Right renal pelvis (tissue), 4 donors: ENCODE data around the gene ANGPTL2. TPM values are rescaled to one million over a fixed set of nuclear protein-coding genes. Genes with fewer than 3 reads are reported as not detected.

Experiments used
- DNase-seq, 4 donors: peaks; one replicate each; pipeline ENCODE4 v3.0.0-alpha.2; 2013; ENCODE audit warnings: low read depth in 4 of 4, low spot score in 3 of 4, missing footprints in 1 of 4
- polyA plus RNA-seq, 4 donors: library from polyadenylated mRNA; unstranded; fragments of 120-200 nt; gene quantifications; one replicate each; pipeline ENCODE4 v1.2.1, GENCODE V29; 2013; ENCODE audit not compliant: insufficient read length in 4 of 4

Gene ANGPTL2
- polyA plus RNA-seq, 4 donors: 10.4 to 13.8 (median 12.3) TPM

- DNase-seq: no peak
Measured at GRCh38 chr9:127081250-127082185, 40.9 kb downstream of the ANGPTL2 start.

GRCh38 chr9:127079446-127080140 lies 42.8 kb downstream of the ANGPTL2 start:
- no peak for DNase-seq

GRCh38 chr9:127078988-127079387 lies 43.4 kb downstream of the ANGPTL2 start:
- no peak for DNase-seq

- DNase-seq: no peak
Measured at GRCh38 chr9:127078336-127078735, 44.1 kb downstream of the ANGPTL2 start.

GRCh38 chr9:127077644-127077946 lies 44.8 kb downstream of the ANGPTL2 start:
- no peak for DNase-seq

GRCh38 chr9:127076860-127077643 lies 45.4 kb downstream of the ANGPTL2 start:
- no peak for DNase-seq

GRCh38 chr9:127075624-127076372 lies 46.6 kb downstream of the ANGPTL2 start:
- DNase-seq: no peak

- DNase-seq: no peak
Measured at GRCh38 chr9:127074561-127075548, 47.6 kb downstream of the ANGPTL2 start.

GRCh38 chr9:127067603-127068220 lies 54.7 kb downstream of the ANGPTL2 start:
- DNase-seq: no peak

- no peak for DNase-seq
Measured at GRCh38 chr9:127066851-127067136, 55.6 kb downstream of the ANGPTL2 start.

- no peak for DNase-seq
Measured at GRCh38 chr9:127066060-127066850, 56.2 kb downstream of the ANGPTL2 start.

- no peak for DNase-seq
Measured at GRCh38 chr9:127065592-127065991, 56.8 kb downstream of the ANGPTL2 start.

- no peak for DNase-seq
Measured at GRCh38 chr9:127064335-127064734, 58.1 kb downstream of the ANGPTL2 start.

- DNase-seq: no peak
Measured at GRCh38 chr9:127061411-127061810, 61.0 kb downstream of the ANGPTL2 start.

- DNase-seq: no peak
Measured at GRCh38 chr9:127059765-127060361, 62.6 kb downstream of the ANGPTL2 start.

- no peak for DNase-seq
Measured at GRCh38 chr9:127059030-127059429, 63.4 kb downstream of the ANGPTL2 start.

- no peak for DNase-seq
Measured at GRCh38 chr9:127058645-127059021, 63.8 kb downstream of the ANGPTL2 start.
